H9 (cell line): ENCODE results near the gene MMRN1. TPM values are rescaled to one million over a fixed set of nuclear protein-coding genes. Genes with fewer than 3 reads are reported as not detected.

ENCODE experiments used
- DNase-seq: peaks from one replicate; pipeline ENCODE4 v3.0.0-alpha.2; 2017
- H2AFZ ChIP-seq: one replicate; pipeline ENCODE4 v1.6.1; 2013; ENCODE audit warnings: mild to moderate bottlenecking, low read length, control low read depth, moderate library complexity
- H2AK5ac ChIP-seq: 2 replicates; pipeline ENCODE4 v1.6.1; 2013; ENCODE audit warnings: low read length, control low read depth, mixed read lengths; ENCODE audit not compliant: insufficient read length
- H2BK120ac ChIP-seq: one replicate; pipeline ENCODE4 v1.6.1; 2013; ENCODE audit warnings: low read depth, mild to moderate bottlenecking, low read length, control low read depth, inconsistent platforms; ENCODE audit not compliant: poor library complexity, severe bottlenecking
- H2BK12ac ChIP-seq: 2 replicates; pipeline ENCODE4 v1.6.1; 2013; ENCODE audit warnings: low read length, control low read depth, mixed read lengths, low read depth; ENCODE audit not compliant: insufficient read length
- H2BK15ac ChIP-seq: 2 replicates; pipeline ENCODE4 v1.6.1; 2013; ENCODE audit warnings: low read depth, low read length, control low read depth
- H2BK20ac ChIP-seq: one replicate; pipeline ENCODE4 v1.6.1; 2013; ENCODE audit warnings: low read depth, mild to moderate bottlenecking, low read length, control low read depth, inconsistent platforms; ENCODE audit not compliant: poor library complexity, severe bottlenecking
- H2BK5ac ChIP-seq: 2 replicates; pipeline ENCODE4 v1.6.1; 2013; ENCODE audit warnings: low read length, control low read depth, mixed read lengths; ENCODE audit not compliant: insufficient read length
- H3K14ac ChIP-seq: 2 replicates; pipeline ENCODE4 v1.6.1; 2013; ENCODE audit warnings: low read length, control low read depth; ENCODE audit not compliant: insufficient read depth
- H3K18ac ChIP-seq: 2 replicates; pipeline ENCODE4 v1.6.1; 2013; ENCODE audit warnings: low read depth, mild to moderate bottlenecking, mixed read lengths, low read length, control low read depth; ENCODE audit not compliant: insufficient read length
- H3K23ac ChIP-seq: 2 replicates; pipeline ENCODE4 v1.6.1; 2013; ENCODE audit warnings: low read length, control low read depth, mixed read lengths, low read depth; ENCODE audit not compliant: insufficient read length
- H3K23me2 ChIP-seq: 2 replicates; pipeline ENCODE4 v1.6.1; 2013; ENCODE audit warnings: low read depth, mild to moderate bottlenecking, mixed read lengths, low read length, control low read depth; ENCODE audit not compliant: insufficient read length, poor library complexity, severe bottlenecking
- H3K27ac ChIP-seq: 2 replicates; pipeline ENCODE4 v1.5.1; 2013; ENCODE audit warnings: low read length, control low read depth, mixed read lengths, low read depth; ENCODE audit not compliant: insufficient read length
- H3K27me3 ChIP-seq: 2 replicates; pipeline ENCODE4 v1.6.1; 2013; ENCODE audit warnings: low read length, control low read depth, inconsistent platforms; ENCODE audit not compliant: insufficient read depth
- H3K4ac ChIP-seq: 2 replicates; pipeline ENCODE4 v1.6.1; 2013; ENCODE audit warnings: low read depth, mild to moderate bottlenecking, control low read depth, inconsistent platforms, low read length, moderate library complexity
- H3K4me1 ChIP-seq: 2 replicates; pipeline ENCODE4 v1.6.1; 2013; ENCODE audit warnings: low read length, control low read depth, inconsistent platforms; ENCODE audit not compliant: insufficient read depth
- H3K4me2 ChIP-seq: 2 replicates; pipeline ENCODE4 v1.6.1; 2013; ENCODE audit warnings: low read length, control low read depth, mixed read lengths; ENCODE audit not compliant: insufficient read length, insufficient read depth
- H3K56ac ChIP-seq: 2 replicates; pipeline ENCODE4 v1.6.1; 2013; ENCODE audit warnings: low read depth, mild to moderate bottlenecking, mixed read lengths, low read length, control low read depth; ENCODE audit not compliant: insufficient read length
- H3K79me1 ChIP-seq: 2 replicates; pipeline ENCODE4 v1.6.1; 2013; ENCODE audit warnings: low read depth, mild to moderate bottlenecking, moderate library complexity, low read length, control low read depth, inconsistent platforms; ENCODE audit not compliant: insufficient read depth, poor library complexity, severe bottlenecking
- H3K79me2 ChIP-seq: 2 replicates; pipeline ENCODE4 v1.6.1; 2013; ENCODE audit warnings: low read length, control low read depth, inconsistent platforms; ENCODE audit not compliant: insufficient read depth
- H3K9ac ChIP-seq: 2 replicates; pipeline ENCODE4 v1.6.1; 2013; ENCODE audit warnings: low read length, control low read depth, mixed read lengths; ENCODE audit not compliant: insufficient read length; ENCODE audit errors: extremely low read depth
- H3K9me3 ChIP-seq: one replicate; pipeline ENCODE4 v1.6.1; 2013; ENCODE audit warnings: low read depth, low read length, inconsistent platforms; ENCODE audit not compliant: control insufficient read depth
- H3T11ph ChIP-seq: one replicate; pipeline ENCODE4 v1.6.1; 2013; ENCODE audit warnings: mild to moderate bottlenecking, low read length, control low read depth, inconsistent platforms
- H4K20me1 ChIP-seq: one replicate; pipeline ENCODE4 v1.6.1; 2013; ENCODE audit not compliant: control insufficient read depth, insufficient read length, insufficient read depth
- H4K5ac ChIP-seq: 2 replicates; pipeline ENCODE4 v1.6.1; 2013; ENCODE audit warnings: low read depth, mild to moderate bottlenecking, mixed read lengths, low read length, control low read depth; ENCODE audit not compliant: insufficient read length
- H4K8ac ChIP-seq: replicated peaks from 2 replicates; pipeline ENCODE4 v1.6.1; 2013; ENCODE audit warnings: low read length, control low read depth, mixed read lengths, low read depth; ENCODE audit not compliant: insufficient read length
- H4K91ac ChIP-seq: 2 replicates; pipeline ENCODE4 v1.6.1; 2013; ENCODE audit warnings: low read depth, mild to moderate bottlenecking, moderate library complexity, mixed read lengths, low read length, control low read depth; ENCODE audit not compliant: insufficient read length
- H3K27ac Mint-ChIP-seq, 3 experiments: 2 replicates in 2 of 3; 3 replicates in 1 of 3; pipeline ENCODE4 v1.8.0; 2020 to 2021; ENCODE audit warnings: mixed read lengths in 3 of 3, mild to moderate bottlenecking in 1 of 3, moderate library complexity in 1 of 3
- H3K27me3 Mint-ChIP-seq: 2 replicates; pipeline ENCODE4 v1.8.0; 2021; ENCODE audit warnings: low read depth, mild to moderate bottlenecking, moderate library complexity, mixed read lengths
- H3K36me3 Mint-ChIP-seq, 3 experiments: 2 replicates in 2 of 3; 3 replicates in 1 of 3; pipeline ENCODE4 v1.8.0; 2020 to 2021; ENCODE audit warnings: low read depth in 3 of 3, mixed read lengths in 3 of 3; ENCODE audit not compliant: insufficient read depth in 1 of 3
- H3K4me1 Mint-ChIP-seq, 2 experiments: 2 replicates each; pipeline ENCODE4 v1.8.0; 2020; ENCODE audit warnings: mixed read lengths in 2 of 2
- H3K4me3 Mint-ChIP-seq, 2 experiments: 2 replicates in 1 of 2; 3 replicates in 1 of 2; pipeline ENCODE4 v1.8.0; 2020 to 2021; ENCODE audit warnings: mild to moderate bottlenecking in 2 of 2, mixed read lengths in 2 of 2, moderate library complexity in 1 of 2
- H3K9me3 Mint-ChIP-seq, 2 experiments: 2 replicates in 1 of 2; 3 replicates in 1 of 2; pipeline ENCODE4 v1.8.0; 2020; ENCODE audit warnings: mild to moderate bottlenecking in 2 of 2, mixed read lengths in 2 of 2, moderate library complexity in 1 of 2
- CTCF ChIP-seq: fragments of 200-600 bp; sonication (generic); conservative IDR thresholded peaks from 3 replicates; pipeline ENCODE4 v1.8.0; 2021; ENCODE audit warnings: antibody characterized with exemption, mild to moderate bottlenecking
- WGBS: extraction: QIAGEN DNeasy Blood & Tissue Kit; methylation state at CpG from one replicate; pipeline ENCODE4 v1.1.7; 2013; ENCODE audit warnings: missing lambda C conversion rate, low lambda C conversion rate, mixed read lengths; ENCODE audit not compliant: insufficient read length; ENCODE audit errors: extremely low coverage; 5-methylcytosine and 5-hydroxymethylcytosine counted together
- total RNA-seq: library from RNA; stranded (reverse); gene quantifications from 2 replicates; pipeline ENCODE4 v1.2.1, GENCODE V29; 2021

The MMRN1 gene
- total RNA-seq, 1 experiment from 2014 or later = not detected

GRCh38 chr4:89868999-89869589 is 25.6 kb upstream of the MMRN1 start:
- H2BK20ac ChIP-seq = no peak overlapping the region
- no peak overlapping the region for H2AK5ac ChIP-seq
- no peaks in the 10 kb centered on the region for H3K4me1 ChIP-seq
- H4K91ac ChIP-seq = no peak overlapping the region
- no peak overlapping the region for H3K27ac ChIP-seq
- Mint-ChIP-seq H3K36me3 (0 out of 7 replicates have a peak, but pooled peaks cover 0 to 4% (median 0%) of the 10 kb centered on the region in 3 experiments), H3K4me3 (no peak overlapping the region), H3K9me3 (peaks cover 8 to 10% of the 10 kb centered on the region in 2 experiments; a peak in 4 of 5 replicates), H3K4me1 (peaks cover 4 to 5% of the 10 kb centered on the region in 2 experiments; a peak in 2 of 4 replicates), H3K27me3 (no peaks in the 10 kb centered on the region), H3K27ac (no peak overlapping the region)
- no peak overlapping the region for H4K5ac ChIP-seq
- no peak overlapping the region for H3K18ac ChIP-seq
- H2AFZ ChIP-seq = no peak overlapping the region
- no CpG with 5 or more reads among the region's 2 CpGs for WGBS
- H4K8ac ChIP-seq = no peak overlapping the region
- no peak for DNase-seq
- no peaks in the 10 kb centered on the region for H4K20me1 ChIP-seq
- no peak overlapping the region for H2BK12ac ChIP-seq
- H3K14ac ChIP-seq = no peak overlapping the region
- no peak overlapping the region for H2BK5ac ChIP-seq
- H3K23ac ChIP-seq = no peak overlapping the region
- no peaks in the 10 kb centered on the region for H3K23me2 ChIP-seq
- no peak overlapping the region for H3T11ph ChIP-seq
- H3K79me1 ChIP-seq = no peaks in the 10 kb centered on the region
- no peak overlapping the region for H3K56ac ChIP-seq
- no peaks in the 10 kb centered on the region for H3K9me3 ChIP-seq
- H3K27me3 ChIP-seq = no peaks in the 10 kb centered on the region
- H3K79me2 ChIP-seq = no peaks in the 10 kb centered on the region
- no peak overlapping the region for H3K4ac ChIP-seq
- H3K9ac ChIP-seq = no peak overlapping the region
- H2BK120ac ChIP-seq = no peak overlapping the region
- peak; percentile 64 for TF ChIP-seq CTCF
- H3K4me2 ChIP-seq = no peak overlapping the region
- H2BK15ac ChIP-seq = no peak overlapping the region
